Activated naive CD4-positive, alpha-beta T cell treated with anti-CD3 and anti-CD28 coated beads, Interleukin-2, amount 50 U/mL, for 24 hours (primary cell): ENCODE data around the gene SCYGR3.
"Not testable (repeated sequence)": the region's sequence is repeated elsewhere in the genome, so short reads cannot be mapped to it uniquely, and the experiment has no call there.

Experiments used
- H3K27ac Mint-ChIP-seq: one replicate; pipeline ENCODE4 v1.8.0; 2021; ENCODE audit warnings: mild to moderate bottlenecking, mixed read lengths
- H3K27me3 Mint-ChIP-seq: one replicate; pipeline ENCODE4 v1.8.0; 2021; ENCODE audit warnings: mixed read lengths
- H3K36me3 Mint-ChIP-seq: one replicate; pipeline ENCODE4 v1.8.0; 2021; ENCODE audit warnings: mixed read lengths
- H3K4me1 Mint-ChIP-seq: one replicate; pipeline ENCODE4 v1.8.0; 2021; ENCODE audit warnings: mixed read lengths
- H3K4me3 Mint-ChIP-seq: one replicate; pipeline ENCODE4 v1.8.0; 2021; ENCODE audit warnings: mild to moderate bottlenecking, mixed read lengths
- H3K9me3 Mint-ChIP-seq: one replicate; pipeline ENCODE4 v1.8.0; 2021; ENCODE audit warnings: mixed read lengths

Gene SCYGR3

DNA sequence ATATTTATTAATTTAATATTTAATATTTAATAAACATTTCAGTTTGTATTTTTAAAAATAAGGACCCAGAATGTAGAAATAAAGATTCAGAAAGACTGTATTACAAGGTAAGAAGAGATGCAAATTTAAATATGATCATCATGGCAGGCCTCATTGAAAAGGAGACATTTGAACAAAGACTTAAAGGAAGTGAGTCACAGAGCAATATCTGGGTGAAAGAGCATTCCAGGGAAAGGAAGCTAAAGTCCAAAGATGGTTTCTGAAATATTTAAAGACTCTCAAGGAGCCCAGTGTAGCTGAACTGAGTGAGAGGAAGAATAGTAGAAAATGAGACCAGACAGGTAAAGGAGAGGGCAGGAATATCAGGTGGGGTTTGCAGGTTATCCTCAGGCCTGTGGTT, 8.6 kb upstream of the SCYGR3 start:
- Mint-ChIP-seq H3K36me3 (no peaks in the 10 kb centered on the region), H3K4me3 (no peak overlapping the region), H3K27ac (no peak overlapping the region), H3K9me3 (no peaks in the 10 kb centered on the region), H3K4me1 (no peaks in the 10 kb centered on the region), H3K27me3 (peaks cover 3% of the 10 kb centered on the region)

DNA sequence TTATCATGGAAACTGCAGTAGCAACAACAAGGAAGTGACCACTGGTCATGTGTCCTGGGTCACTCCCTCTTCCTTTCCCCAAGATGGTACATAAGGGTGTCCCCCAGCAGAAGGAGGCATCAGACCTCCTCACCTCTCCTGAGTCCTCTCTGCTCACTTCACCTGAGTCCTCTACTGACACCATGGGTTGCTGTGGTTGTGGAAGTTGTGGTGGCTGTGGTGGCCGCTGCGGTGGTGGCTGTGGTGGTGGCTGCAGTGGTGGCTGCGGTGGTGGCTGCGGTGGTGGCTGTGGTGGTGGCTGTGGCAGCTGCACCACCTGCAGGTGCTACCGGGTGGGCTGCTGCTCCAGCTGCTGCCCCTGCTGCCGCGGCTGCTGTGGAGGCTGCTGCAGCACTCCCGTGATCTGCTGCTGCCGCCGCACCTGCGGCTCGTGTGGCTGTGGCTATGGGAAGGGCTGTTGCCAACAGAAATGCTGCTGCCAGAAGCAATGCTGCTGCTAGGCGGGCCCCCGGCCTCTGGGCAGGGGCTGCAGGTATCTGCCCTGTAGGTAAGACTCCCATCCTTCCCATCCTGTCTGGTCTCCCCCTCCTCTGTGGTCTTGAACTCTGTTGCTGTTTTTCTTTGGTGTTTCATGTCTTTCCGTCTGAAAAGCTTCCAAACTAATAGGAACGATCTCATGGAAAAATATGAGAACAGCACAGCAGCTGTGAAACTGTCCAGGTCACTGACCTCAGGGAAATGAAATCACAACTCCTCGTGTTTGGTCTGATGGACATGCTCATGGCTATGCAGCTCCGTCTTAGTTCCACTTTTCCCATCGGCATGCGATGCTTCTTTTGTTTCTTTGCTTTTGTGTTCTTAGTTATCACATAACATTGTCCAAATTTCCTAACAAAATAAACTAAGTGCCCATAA, 2.9 kb upstream of the SCYGR3 start, which contains the start of gene SCYGR4:
TSS of gene SCYGR4 (plus strand) at position 183 of the 915 bp plus-strand sequence. CDS start at position 183, 0 bp downstream.
- Mint-ChIP-seq H3K9me3 (no peaks in the 10 kb centered on the region), H3K27ac (no peak within 1 kb of the TSS), H3K4me1 (no peaks in the 10 kb centered on the region), H3K27me3 (peaks cover 5% of the 10 kb centered on the region), H3K36me3 (no peaks in the 10 kb centered on the region), H3K4me3 (no peak within 1 kb of the TSS)

DNA sequence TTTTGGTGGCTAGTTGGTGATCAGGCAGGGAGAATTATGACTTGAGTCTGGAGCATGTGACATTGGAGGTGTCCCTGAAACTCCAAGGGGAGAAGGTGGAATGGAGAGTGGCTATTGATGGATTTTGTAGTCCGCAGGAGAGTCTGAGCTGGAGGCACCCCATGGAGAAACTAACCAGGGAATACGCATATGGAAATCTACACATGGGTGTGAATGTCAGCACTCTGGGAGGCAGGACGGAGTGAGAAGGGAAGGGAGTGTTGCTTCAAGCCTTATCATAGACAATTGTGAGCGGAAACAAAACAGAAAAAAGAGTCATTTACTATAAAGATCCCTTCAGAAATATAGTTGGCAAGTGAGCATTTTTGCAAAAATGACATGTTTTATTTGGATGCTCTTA, 2.0 kb upstream of the SCYGR3 start:
- H3K4me3 Mint-ChIP-seq = no peak overlapping the region
- H3K4me1 Mint-ChIP-seq = no peaks in the 10 kb centered on the region
- no peak overlapping the region for H3K27ac Mint-ChIP-seq
- H3K36me3 Mint-ChIP-seq = no peaks in the 10 kb centered on the region
- H3K27me3 Mint-ChIP-seq = peaks cover 5% of the 10 kb centered on the region
- no peaks in the 10 kb centered on the region for H3K9me3 Mint-ChIP-seq

DNA sequence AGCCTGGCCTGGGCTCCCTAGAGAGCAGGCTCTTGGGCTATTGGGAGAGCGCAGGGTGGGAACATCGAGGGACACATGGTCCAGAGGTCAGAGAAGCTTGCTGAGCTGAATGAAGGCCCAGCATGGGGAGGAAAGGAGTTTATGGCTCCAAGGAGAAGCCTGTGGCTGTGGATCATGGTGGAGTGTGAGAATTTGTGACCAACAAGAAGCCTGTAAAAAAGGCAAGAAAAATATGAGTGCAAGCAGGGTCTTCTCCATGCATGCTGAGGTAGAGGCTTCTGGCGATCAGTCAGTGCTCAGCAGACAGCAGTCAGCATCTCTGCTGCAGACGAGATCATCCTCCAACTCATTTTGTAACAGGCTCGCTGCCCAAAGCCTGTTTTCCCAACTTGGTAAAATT, 1.3 kb upstream of the SCYGR3 start:
- Mint-ChIP-seq H3K27ac (no peak overlapping the region), H3K4me3 (no peak overlapping the region), H3K27me3 (peaks cover 5% of the 10 kb centered on the region), H3K36me3 (no peaks in the 10 kb centered on the region), H3K9me3 (no peaks in the 10 kb centered on the region), H3K4me1 (no peaks in the 10 kb centered on the region)

DNA sequence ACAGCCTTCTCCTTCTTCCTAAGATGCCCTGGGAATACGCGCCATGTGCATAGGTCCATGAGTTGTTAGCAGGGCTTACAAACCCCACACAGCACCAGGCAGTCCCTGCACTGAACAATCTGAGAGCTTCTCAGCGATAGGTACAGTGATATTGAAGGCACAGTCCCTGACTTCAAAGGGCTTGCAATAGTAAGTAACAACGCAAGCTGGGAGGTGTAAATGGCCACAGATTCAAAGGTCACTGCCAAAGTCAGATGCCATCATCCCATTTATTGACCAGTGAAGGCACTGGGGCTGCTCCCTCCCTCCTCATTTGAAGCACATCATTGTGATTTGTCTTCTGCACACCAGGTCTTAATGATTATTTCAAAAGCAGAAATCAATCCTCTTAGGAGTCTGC, 541 bp upstream of the SCYGR3 start:
- no peaks in the 10 kb centered on the region for H3K36me3 Mint-ChIP-seq
- no peak overlapping the region for H3K4me3 Mint-ChIP-seq
- no peak overlapping the region for H3K27ac Mint-ChIP-seq
- peaks cover 7% of the 10 kb centered on the region for H3K27me3 Mint-ChIP-seq
- H3K4me1 Mint-ChIP-seq = no peaks in the 10 kb centered on the region
- H3K9me3 Mint-ChIP-seq = no peaks in the 10 kb centered on the region

DNA sequence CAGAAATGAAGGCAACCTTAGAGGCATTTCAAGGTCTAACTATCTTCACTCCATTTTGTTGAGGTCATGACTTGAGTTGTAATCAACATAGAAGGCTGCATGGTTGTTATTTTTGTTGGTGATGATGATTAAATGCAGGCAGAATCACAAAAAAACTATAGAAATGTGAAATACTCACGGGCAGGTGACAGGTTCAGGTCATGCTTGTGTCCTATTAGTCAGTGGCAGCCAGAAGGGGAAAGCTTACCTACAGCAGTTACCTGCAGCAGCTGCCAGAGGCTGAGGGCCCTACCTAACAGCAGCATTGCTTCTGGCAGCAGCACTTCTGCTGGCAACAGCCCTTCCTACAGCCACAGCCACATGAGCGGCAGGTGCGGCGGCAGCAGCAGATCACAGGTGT, 394 bp downstream of the SCYGR3 start:
- H3K4me1 Mint-ChIP-seq = no peaks in the 10 kb centered on the region
- no peaks in the 10 kb centered on the region for H3K36me3 Mint-ChIP-seq
- H3K27ac Mint-ChIP-seq = no peak overlapping the region
- H3K9me3 Mint-ChIP-seq = no peaks in the 10 kb centered on the region
- peaks cover 9% of the 10 kb centered on the region for H3K27me3 Mint-ChIP-seq
- H3K4me3 Mint-ChIP-seq = no peak overlapping the region

DNA sequence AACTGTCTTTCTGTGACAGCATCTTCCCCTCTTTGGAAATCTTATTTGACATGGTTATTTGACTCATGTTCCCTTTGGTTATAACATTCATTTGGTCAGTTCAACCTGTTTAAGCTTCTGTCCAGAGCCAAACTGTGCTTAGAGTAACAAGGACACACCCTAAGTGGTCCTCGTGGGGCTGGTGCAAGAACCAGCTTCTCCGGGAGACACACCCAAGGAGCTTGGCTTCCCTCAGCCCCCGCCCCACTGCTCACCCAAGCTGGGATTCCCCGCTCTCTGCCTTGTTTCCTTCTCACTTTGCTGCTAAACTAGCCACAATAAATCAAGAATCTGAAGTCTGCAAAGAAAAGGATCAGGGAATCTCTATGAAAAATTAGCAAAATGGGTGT, 1.4 kb downstream of the SCYGR3 start:
- Mint-ChIP-seq H3K36me3 (no peaks in the 10 kb centered on the region), H3K4me3 (no peak overlapping the region), H3K9me3 (no peaks in the 10 kb centered on the region), H3K4me1 (peaks cover 3% of the 10 kb centered on the region), H3K27ac (no peak overlapping the region), H3K27me3 (peaks cover 9% of the 10 kb centered on the region)

DNA sequence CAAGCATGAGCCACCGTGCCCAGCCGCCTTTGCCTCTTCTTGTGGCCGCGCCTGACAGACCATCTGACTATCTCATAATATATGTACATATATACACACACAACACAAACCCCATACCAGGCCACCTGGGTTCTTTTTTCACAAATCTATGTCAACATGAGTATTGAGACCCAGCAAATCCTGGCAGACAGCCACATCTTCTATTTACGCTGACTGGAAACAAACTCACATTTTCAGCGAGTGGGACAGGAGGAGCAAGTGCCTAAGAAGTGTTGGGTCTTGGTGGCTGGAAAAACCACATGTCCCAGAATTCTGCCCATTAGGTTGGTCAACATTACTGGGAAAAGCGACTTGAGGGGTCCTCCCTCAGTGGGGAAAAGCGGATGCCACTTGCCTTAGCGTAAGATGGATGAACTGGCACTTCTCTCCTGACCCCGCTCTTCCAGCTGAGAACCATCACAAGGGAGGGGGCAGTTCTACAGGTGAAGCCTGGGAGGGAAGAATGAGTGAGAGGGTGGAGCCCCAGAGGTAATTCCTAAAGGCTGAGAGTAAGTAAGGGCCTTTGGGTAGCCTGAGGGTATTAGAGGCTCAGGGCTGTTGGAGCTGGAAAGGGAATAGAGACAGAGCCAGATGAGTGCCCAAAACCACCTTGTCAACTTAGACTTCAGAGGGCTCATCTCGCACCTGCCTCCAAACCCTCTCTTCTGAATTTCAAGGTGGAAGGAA, 1.9 kb downstream of the SCYGR3 start:
- Mint-ChIP-seq H3K36me3 (no peaks in the 10 kb centered on the region), H3K4me3 (no peak overlapping the region), H3K27me3 (peaks cover 6% of the 10 kb centered on the region), H3K9me3 (no peaks in the 10 kb centered on the region), H3K4me1 (peaks cover 6% of the 10 kb centered on the region), H3K27ac (no peak overlapping the region)

DNA sequence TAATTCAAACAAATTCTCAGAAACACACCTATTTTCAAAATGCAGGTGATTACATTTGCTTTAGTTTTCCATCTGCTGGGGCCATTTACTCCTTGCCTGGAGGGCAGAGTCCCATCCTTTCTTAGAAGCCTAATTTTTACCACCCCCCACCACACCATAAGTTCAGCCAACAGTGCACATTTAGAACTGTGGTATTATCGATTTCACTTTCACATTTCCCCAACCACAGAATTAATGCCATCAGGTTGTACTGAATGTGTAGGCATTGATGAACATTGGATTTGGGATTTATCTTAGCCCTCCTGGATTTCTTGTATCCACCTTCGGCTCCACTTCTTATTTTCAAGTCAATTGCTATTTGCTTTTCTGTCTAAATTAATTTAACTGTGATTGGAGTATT, 4.5 kb downstream of the SCYGR3 start:
- peaks cover 6% of the 10 kb centered on the region for H3K4me1 Mint-ChIP-seq
- no peak overlapping the region for H3K27ac Mint-ChIP-seq
- no peaks in the 10 kb centered on the region for H3K36me3 Mint-ChIP-seq
- peaks cover 11% of the 10 kb centered on the region for H3K27me3 Mint-ChIP-seq
- H3K4me3 Mint-ChIP-seq = no peak overlapping the region
- H3K9me3 Mint-ChIP-seq = no peaks in the 10 kb centered on the region

DNA sequence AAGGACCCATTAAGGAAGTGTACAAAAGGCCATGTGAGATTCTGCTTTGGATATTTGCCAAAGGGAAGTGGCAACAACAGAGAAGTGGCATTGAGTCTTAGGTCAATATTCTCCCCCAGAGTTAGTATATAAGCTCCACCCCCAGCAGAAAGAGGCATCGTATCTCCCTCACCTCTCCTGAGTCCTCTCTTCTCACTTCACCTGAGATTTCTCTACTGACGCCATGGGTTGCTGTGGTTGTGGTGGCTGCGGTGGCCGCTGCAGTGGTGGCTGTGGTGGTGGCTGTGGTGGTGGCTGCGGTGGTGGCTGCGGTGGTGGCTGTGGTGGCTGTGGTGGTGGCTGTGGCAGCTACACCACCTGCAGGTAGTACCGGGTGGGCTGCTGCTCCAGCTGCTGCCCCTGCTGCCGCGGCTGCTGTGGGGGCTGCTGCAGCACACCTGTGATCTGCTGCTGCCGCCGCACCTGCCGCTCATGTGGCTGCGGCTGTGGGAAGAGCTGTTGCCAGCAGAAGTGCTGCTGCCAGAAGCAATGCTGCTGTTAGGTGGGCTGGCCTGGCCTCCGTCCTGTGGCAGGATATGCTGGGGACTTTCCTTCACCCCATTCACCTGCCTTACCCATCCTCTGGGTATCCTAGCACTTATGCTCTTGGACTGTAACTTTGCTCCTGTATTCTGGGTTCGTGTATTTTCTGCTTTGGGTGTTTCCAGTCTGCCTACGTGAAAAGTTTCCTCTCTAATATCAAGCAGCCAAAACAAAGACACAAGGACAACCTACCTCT, 5.9 kb downstream of the SCYGR3 start:
- Mint-ChIP-seq H3K27me3 (peaks cover 15% of the 10 kb centered on the region), H3K4me3 (no peak overlapping the region), H3K9me3 (no peaks in the 10 kb centered on the region), H3K27ac (no peak overlapping the region), H3K4me1 (peaks cover 6% of the 10 kb centered on the region), H3K36me3 (no peaks in the 10 kb centered on the region)

DNA sequence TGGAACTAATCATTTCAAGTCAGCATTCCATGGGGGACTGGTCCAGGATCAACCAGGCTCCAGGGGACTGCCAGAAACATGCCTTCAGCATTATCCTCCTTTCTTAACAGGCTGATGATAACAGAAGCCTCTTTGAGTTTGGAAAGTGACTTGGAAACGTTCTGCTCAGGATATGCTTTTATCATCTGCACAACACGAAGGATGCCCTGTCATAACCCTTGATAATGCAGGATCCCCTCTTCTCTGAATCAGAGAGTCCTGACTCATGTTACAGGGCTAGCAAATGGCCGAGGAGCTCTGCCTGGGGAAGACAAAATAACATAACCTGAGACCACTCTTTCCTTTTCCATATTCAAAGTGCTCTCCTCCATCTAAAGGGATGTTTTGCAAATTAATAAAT, 6.7 kb downstream of the SCYGR3 start:
- H3K4me1 Mint-ChIP-seq = peaks cover 6% of the 10 kb centered on the region
- no peak overlapping the region for H3K4me3 Mint-ChIP-seq
- H3K27ac Mint-ChIP-seq = no peak overlapping the region
- peaks cover 15% of the 10 kb centered on the region for H3K27me3 Mint-ChIP-seq
- no peaks in the 10 kb centered on the region for H3K9me3 Mint-ChIP-seq
- no peaks in the 10 kb centered on the region for H3K36me3 Mint-ChIP-seq

DNA sequence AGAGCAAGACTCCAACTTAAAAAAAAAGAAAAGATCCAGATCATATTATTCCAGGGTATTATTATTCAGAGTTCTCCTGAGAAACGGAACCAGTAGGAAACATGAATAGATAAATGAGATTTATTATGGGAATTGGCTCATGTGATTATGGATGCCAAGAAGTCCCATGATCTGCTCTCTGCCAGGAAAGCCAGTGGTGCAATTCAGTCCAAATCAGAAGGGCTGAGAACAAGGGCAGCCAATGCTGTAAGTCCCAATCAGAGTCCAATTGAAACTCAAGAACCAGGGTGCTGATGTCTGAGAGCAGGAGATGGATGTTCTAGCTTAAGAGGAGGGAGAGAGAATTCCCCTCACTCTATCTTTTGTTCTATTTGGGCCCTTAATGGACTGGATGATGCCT, 8.2 kb downstream of the SCYGR3 start:
- Mint-ChIP-seq H3K9me3 (no peaks in the 10 kb centered on the region), H3K4me1 (peaks cover 6% of the 10 kb centered on the region), H3K27me3 (peaks cover 21% of the 10 kb centered on the region), H3K36me3 (no peaks in the 10 kb centered on the region), H3K4me3 (no peak overlapping the region), H3K27ac (no peak overlapping the region)

DNA sequence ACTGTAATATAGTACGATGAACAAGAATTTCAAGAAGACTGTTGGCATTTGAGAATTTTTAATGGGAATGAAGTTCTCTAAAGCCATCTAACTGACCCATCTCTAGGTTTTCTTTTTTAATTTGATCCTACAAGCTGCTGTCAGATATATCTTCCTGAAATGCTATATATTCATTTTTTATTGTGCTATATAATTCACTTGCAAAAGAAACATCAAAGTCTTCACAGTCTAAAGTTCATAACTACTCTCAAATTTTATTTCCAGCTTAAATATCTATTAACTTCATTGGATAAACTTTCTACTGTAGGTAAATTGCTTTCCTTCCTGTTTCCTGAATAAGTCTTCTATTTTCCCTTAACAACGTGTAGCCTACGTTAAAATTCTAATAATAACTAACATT, 12.3 kb downstream of the SCYGR3 start:
- Mint-ChIP-seq H3K36me3 (no peaks in the 10 kb centered on the region), H3K27ac (no peak overlapping the region), H3K4me1 (no peaks in the 10 kb centered on the region), H3K27me3 (peaks cover 20% of the 10 kb centered on the region), H3K9me3 (no peaks in the 10 kb centered on the region), H3K4me3 (no peak overlapping the region)

DNA sequence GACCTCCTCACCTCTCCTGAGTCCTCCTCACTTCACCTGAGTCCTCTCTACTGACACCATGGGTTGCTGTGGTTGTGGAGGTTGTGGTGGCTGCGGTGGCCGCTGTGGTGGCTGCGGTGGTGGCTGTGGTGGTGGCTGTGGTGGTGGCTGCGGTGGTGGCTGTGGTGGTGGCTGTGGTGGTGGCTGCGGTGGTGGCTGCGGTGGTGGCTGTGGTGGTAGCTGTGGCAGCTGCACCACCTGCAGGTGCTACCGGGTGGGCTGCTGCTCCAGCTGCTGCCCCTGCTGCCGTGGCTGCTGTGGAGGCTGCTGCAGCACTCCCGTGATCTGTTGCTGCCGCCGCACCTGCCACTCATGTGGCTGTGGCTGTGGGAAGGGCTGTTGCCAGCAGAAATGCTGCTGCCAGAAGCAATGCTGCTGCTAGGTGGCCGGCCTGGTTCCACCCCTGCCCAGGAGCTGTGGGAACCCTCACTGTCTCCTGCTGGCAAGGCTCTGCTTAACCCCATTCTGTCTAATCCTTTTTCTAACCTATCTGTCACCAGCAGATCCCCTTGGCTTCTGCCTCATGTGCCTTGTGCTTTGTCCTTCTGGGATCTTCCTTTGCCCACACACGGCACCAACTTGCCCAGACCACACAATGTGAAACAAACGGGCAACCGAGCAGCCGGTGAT, 15.7 kb downstream of the SCYGR3 start, which contains the start of gene SCYGR2:
TSS of gene SCYGR2 (plus strand) at position 59 of the 669 bp plus-strand sequence. CDS start at position 59, 0 bp downstream.
- not testable (repeated sequence) for H3K9me3 Mint-ChIP-seq, H3K4me3 Mint-ChIP-seq, H3K36me3 Mint-ChIP-seq, H3K27ac Mint-ChIP-seq, H3K4me1 Mint-ChIP-seq
- H3K27me3 Mint-ChIP-seq = peaks cover 22% of the 10 kb centered on the region

DNA sequence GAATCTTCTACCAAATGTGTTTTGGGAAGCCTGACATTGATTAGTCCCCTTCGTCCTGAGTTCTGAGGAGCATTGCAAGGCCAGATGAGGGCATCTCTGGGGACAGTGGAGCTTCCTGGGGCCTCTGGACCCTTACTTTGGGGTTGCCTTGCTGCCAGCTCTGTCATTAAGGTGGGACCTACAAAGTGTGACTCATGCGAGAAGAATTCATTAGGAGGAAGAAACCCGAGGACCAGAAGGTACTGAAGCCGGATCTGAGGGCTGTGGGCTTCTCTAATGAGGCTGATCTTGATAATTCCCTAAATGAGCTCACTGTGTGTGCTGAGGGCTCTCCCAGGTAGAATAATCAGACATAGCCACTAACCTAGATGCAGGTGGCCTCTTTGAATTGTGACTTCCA, 16.6 kb downstream of the SCYGR3 start:
- H3K36me3 Mint-ChIP-seq = no peaks in the 10 kb centered on the region
- H3K27ac Mint-ChIP-seq = no peak overlapping the region
- H3K4me3 Mint-ChIP-seq = no peak overlapping the region
- no peaks in the 10 kb centered on the region for H3K9me3 Mint-ChIP-seq
- peaks cover 21% of the 10 kb centered on the region for H3K27me3 Mint-ChIP-seq
- no peaks in the 10 kb centered on the region for H3K4me1 Mint-ChIP-seq
